NCI-H748 (cell line): Measurements from ENCODE around the gene ITPR3.

Source experiments
- DNase-seq: peaks from one replicate; lab custom pipeline; 2025; ENCODE audit not compliant: unreplicated experiment; lab: John Stamatoyannopoulos, UW

The ITPR3 gene

DNA sequence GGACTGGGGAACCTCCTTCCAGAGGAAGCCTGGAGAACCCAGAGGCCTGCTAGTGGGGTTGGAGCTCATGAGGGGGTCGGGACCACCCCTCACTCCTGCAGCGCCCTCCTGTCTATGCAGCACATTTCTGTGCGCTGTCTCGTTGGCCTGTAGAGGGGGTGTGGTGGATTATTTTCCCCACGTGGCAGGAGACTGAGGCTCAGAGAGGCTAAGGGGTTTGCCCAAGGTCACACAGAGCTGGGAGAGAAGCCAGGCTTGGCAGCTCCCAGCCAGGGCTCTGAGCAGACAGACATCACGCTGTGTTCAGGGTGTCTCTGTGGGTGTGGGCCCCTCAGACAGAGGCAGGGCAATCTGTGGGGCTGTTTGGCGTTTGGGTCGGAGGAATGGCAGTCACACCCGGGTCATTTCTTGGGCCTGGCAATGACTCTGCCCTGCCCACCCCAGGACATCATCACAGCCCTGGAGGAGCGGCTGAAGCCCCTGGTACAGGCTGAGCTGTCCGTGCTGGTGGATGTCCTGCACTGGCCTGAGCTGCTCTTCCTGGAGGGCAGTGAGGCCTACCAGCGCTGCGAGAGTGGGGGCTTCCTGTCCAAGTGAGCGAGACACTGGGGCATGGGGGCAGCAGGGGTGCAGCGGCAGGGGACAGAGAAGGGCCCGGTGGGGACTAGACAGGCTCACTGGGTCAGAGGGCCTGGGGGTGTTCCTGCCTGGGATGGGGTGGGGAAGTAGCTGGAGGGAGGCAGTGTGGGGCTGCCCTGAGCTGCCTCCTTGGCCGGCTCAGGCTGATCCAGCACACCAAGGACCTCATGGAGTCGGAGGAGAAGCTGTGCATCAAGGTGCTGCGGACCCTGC is 62.7 kb downstream of the ITPR3 start:
- DNase-seq = no peak

- no peak for DNase-seq
These were observed 63.3 kb downstream of the ITPR3 start for GRCh38 chr6:33684428-33684896.

GRCh38 chr6:33684983-33685382 is 63.9 kb downstream of the ITPR3 start:
- DNase-seq = no peak

DNA sequence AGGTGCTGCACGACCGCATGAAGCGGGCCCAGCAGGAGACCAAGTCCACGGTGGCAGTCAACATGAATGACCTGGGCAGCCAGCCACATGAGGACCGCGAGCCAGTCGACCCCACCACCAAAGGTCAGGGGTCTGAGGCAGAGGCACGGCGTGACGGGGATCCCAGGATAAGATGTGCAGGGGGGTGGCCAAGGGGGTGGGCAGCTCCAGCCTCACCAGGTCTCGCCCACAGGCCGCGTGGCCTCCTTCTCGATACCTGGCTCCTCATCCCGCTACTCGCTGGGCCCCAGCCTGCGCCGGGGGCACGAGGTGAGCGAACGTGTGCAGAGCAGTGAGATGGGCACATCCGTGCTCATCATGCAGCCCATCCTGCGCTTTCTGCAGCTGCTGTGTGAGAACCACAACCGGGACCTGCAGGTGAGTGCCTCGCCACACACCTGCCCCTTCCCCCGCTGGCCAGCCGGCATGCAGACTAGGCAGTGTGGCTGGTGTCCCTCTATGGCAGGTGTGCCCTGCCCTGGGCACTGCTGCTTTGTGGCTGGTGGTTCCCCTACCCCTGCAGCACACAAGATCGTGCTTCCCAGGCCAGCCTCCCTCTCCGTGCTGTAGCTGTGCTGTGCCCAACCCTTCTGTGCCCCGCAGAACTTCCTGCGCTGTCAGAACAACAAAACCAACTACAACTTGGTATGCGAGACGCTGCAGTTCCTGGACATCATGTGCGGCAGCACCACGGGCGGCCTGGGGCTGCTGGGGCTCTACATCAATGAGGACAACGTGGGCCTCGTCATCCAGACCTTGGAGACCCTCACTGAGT is 64.5 kb downstream of the ITPR3 start:
- DNase-seq = no peak

GRCh38 chr6:33686225-33686924 is 65.3 kb downstream of the ITPR3 start:
- DNase-seq = no peak

DNA sequence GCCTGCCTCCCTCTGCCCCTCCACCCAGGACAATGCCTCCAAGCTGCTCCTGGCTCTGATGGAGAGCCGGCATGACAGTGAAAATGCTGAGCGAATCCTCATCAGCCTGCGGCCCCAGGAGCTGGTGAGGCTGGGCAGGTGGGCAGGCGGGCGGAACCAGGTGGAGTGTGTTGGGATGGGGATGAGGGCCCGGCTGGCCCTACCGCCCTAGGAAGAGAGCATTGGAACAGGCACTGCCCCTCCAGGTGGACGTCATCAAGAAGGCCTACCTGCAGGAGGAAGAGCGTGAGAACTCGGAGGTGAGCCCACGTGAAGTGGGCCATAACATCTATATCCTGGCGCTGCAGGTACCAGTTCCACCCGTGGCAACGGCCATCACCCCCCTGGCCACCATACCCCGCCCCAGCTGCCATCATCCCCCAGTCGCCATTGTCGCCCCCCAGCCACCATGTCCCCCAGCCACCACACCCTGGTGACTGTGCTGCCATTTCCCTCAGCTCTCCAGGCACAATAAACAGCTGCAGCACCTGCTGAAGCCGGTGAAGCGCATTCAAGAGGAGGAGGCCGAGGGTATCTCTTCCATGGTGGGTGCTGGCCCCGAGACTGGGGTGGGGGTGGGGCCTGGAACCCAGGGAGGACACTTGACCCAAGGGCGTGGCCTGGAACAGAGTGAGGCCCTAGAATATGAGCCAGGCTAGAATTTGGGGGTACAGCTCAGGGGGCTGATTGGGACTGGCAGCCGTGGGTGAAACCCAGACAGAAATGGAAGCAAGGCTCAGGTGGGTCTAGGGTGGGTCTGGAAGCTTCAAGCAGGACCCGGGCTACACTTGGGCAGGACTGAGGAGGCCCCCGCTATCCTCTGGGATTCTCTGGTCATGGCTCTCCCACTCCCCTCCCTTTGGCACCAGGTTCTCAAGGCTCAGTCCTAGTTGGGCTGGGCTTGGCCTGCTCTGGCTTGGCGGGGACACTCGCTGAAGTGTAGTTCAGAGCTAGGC is 66.2 kb downstream of the ITPR3 start:
- DNase-seq = no peak

DNA sequence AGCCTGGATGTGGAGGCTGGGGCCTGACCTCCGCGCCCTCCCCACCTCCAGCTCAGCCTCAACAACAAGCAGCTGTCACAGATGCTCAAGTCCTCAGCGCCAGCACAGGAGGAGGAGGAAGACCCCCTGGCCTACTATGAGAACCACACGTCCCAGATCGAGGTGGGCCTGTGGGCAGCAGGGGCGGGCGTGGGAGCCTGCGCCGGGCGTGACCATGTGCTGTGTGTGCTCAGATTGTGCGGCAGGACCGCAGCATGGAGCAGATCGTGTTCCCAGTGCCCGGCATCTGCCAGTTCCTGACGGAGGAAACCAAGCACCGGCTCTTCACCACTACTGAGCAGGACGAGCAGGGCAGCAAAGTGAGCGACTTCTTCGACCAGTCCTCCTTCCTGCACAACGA is 66.9 kb downstream of the ITPR3 start:
- DNase-seq = no peak

DNA sequence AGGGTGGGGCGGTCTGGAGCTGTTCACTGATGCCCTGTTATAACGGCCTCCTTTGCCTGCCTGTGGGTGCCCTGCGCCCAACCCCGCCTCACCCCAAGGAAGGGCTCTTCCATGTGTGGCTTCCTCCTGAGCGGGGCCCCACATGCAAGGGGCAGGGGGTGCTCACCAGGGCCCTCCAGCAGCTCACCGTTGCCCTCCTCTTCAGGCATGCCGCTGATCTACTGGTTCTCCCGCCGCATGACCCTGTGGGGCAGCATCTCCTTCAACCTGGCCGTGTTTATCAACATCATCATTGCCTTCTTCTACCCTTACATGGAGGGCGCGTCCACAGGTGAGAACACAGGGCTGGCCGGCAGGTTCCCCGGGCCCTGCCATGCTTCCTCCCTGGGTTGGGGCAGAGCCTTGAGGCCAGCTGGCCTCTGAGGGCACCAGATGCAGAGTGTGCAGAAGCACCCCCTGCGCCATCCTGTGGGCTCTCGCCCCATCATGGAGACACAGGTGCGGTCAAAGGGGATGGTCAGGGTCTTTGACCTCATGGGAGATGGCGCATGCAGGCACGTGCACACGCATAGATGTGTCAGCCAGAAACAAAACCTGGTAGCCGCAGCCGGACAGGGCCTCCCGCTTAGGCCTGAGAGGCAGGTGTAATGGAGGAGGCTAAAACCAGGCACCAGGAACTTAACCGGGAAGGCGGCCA is 67.5 kb downstream of the ITPR3 start:
- no peak for DNase-seq

GRCh38 chr6:33689148-33689494 is 68.0 kb downstream of the ITPR3 start:
- DNase-seq = no peak

DNA sequence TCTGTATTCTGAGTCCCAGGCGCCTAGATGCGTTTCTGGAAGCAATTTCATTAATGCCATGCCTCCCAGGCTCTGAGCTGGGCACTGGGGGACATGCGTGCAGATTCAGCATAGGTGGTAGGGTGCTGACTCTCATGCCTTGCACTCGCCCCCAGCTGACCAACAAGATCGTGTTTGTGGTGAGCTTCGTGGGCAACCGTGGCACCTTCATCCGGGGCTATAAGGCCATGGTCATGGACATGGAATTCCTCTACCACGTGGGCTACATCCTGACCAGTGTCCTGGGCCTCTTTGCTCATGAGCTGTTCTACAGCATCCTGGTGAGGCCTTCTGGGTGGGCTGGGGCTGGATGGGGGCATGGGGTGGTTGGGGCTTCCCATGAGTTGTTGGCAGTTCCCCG is 68.8 kb downstream of the ITPR3 start:
- DNase-seq = no peak

DNA sequence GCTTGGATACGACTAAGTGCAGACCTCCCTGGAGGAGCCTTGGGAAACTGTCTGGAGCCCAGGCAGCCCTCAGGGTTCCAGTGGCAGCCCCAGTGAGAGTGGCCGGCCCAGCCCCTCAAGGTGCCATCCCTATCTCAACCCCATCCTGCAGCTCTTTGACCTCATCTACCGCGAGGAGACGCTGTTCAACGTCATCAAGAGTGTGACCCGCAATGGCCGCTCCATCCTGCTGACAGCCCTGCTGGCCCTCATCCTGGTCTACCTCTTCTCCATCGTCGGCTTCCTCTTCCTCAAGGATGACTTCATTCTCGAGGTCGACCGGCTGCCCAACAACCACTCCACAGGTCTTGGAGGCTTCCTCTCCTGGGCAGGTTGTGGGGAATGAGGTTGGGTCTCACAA is 69.6 kb downstream of the ITPR3 start:
- DNase-seq = no peak

- no peak for DNase-seq
These were observed 70.4 kb downstream of the ITPR3 start for GRCh38 chr6:33691456-33692077.

- no peak for DNase-seq
These were observed 71.1 kb downstream of the ITPR3 start for GRCh38 chr6:33692078-33692759.

- no peak for DNase-seq
These were observed 71.6 kb downstream of the ITPR3 start for GRCh38 chr6:33692760-33693158.

DNA sequence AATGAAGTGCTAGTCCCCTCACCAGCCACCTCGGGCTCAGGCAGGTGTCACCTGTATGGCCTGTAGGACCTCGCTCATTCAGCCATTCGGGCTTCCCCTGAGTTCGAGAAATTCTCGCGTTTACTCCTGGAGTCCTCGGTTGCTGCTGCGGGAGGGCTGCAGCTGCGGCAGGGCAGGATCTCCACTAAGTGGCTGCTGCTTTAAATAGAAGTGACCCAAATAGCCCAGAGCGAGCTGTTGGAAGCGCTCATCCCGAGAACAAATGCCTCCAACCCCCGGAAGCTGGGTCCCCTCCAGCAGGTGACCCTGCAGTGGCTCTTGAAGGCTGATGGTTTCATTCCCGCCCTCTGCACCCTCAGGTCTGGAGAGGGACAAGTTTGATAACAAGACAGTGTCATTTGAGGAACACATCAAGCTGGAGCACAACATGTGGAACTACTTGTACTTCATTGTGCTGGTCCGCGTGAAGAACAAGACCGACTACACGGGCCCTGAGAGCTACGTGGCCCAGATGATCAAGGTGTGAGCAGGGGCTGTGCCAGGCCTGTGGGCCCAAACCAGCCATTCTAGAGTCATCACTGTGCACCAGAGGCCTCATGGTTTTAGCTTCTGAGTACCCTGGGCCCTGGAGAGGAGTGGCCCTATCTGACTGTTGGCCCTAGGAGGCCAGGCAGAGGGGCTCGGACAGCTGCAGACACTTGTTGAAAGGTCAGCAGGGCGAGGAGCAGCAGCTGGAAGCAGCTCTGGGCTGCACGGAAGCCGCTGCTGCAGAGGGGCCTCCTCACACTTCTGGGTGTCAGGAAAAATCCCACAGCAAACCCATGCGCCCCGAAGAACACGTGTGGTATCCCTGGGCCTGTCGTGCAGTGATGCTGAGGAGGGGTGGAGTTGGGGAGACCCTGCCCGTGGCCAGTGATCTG is 72.3 kb downstream of the ITPR3 start:
- DNase-seq = no peak

DNA sequence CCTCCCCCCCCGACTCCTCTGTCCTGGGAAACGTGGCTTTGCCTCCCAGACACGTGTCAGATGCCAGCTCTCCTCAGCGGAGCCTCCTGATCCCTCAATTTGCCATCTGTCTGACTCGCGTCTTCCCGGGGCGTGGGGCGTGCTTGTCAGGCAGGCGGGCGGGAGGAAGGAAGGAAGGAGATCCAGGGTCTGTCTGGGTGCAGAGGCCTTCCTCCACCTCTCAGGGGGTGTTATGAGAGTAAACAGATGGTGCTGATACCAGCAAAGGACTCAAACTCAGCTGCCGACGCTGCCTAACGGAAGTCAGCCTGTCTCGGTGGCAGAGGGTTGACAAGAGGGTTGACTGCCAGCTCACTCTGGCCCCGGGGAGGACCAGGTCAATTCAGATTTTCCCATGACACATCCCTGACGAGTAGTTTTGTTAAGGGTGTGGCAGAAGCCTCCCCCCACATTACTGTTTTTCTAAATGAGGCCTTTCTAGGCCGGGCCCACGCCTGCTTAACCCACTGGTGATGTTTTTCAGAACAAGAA is 73.3 kb downstream of the ITPR3 start:
- DNase-seq = no peak

- DNase-seq = no peak
These were observed 73.9 kb downstream of the ITPR3 start for GRCh38 chr6:33694977-33695376.
